Measurements from ENCODE around the gene PPL. TPM values are rescaled to one million over a fixed set of nuclear protein-coding genes. Genes with fewer than 3 reads are reported as not detected.
"Not testable (repeated sequence)": the region's sequence is repeated elsewhere in the genome, so short reads cannot be mapped to it uniquely, and the experiment has no call there.

PPL gene
- total RNA-seq, 4 donors from 2014 or later: 12.8 to 23.1 (median 18.3) TPM

- no peak for TF ChIP-seq POLR2A (IDR thresholded peaks at IDR 0.05)
- TF ChIP-seq, protein P1, sequence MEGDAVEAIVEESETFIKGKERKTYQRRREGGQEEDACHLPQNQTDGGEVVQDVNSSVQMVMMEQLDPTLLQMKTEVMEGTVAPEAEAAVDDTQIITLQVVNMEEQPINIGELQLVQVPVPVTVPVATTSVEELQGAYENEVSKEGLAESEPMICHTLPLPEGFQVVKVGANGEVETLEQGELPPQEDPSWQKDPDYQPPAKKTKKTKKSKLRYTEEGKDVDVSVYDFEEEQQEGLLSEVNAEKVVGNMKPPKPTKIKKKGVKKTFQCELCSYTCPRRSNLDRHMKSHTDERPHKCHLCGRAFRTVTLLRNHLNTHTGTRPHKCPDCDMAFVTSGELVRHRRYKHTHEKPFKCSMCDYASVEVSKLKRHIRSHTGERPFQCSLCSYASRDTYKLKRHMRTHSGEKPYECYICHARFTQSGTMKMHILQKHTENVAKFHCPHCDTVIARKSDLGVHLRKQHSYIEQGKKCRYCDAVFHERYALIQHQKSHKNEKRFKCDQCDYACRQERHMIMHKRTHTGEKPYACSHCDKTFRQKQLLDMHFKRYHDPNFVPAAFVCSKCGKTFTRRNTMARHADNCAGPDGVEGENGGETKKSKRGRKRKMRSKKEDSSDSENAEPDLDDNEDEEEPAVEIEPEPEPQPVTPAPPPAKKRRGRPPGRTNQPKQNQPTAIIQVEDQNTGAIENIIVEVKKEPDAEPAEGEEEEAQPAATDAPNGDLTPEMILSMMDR (IDR thresholded peaks at IDR 0.05 in 4 of 5, conservative IDR thresholded peaks at IDR 0.05 in 1 of 5): no peak
- intact Hi-C loops (cut with DNase I; ENCODE audit: low total_unique reads): no loop called here
- ATAC-seq (no peak), DNase-seq (no peak)
- H3K36me3 ChIP-seq: no peaks in the 10 kb centered on the region
- in situ Hi-C loops (cut with MboI; ENCODE audit: low sequenced_read_pairs in 4 of 4): loop anchor here in 1 of 4 donors (25.0 kb wide), 1 partner anchor 480 kb away; the partner anchor contains the start of gene HMOX2
- no peaks in the 10 kb centered on the region for H3K9me3 ChIP-seq
- H3K27me3 ChIP-seq: no peaks in the 10 kb centered on the region
- H3K4me1 ChIP-seq: peaks cover 32 to 41% of the 10 kb centered on the region in 2 donors
- H3K27ac ChIP-seq: peak overlapping the region in 3 of 4 donors; percentile 3 to 76 (median 60)
- H3K4me3 ChIP-seq: no peak overlapping the region
Measured at GRCh38 chr16:4966736-4967453, 29.9 kb upstream of the PPL start.

GRCh38 chr16:4963527-4963926, 26.6 kb upstream of the PPL start:
- in situ Hi-C loops (cut with MboI; ENCODE audit: low sequenced_read_pairs in 4 of 4): loop anchor here in 1 of 4 donors (25.0 kb wide), 1 partner anchor 476 kb away; the partner anchor contains the start of gene HMOX2
- H3K27ac ChIP-seq; ATAC-seq; H3K9me3 ChIP-seq; H3K36me3 ChIP-seq; H3K4me3 ChIP-seq; intact Hi-C loops (cut with DNase I; ENCODE audit: low total_unique reads); H3K27me3 ChIP-seq; DNase-seq: not testable (repeated sequence)
- H3K4me1 ChIP-seq: peaks cover 7 to 16% of the 10 kb centered on the region in 2 donors

DNA sequence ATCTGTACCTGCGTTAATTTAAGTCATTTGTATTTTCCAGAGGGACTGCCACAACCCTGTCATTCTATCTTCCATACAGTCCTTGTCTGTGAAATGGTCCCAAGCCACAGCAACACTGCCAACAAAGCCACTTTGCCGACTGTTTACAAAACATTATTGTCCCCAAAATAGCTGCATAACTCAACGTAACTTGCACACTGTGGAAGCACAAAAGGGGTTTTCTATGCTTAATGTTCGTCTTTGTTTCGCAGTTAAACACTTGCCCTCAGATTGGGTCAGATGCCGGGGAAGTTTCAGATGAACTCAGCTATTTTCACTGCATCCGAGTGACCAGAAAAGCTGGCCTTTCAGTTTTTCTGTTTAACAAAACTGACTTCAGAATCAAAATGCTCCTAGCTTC, 25.8 kb upstream of the PPL start:
- Histone ChIP-seq H3K36me3 (no peaks in the 10 kb centered on the region), H3K27me3 (no peaks in the 10 kb centered on the region), H3K27ac (no peak overlapping the region), H3K9me3 (no peaks in the 10 kb centered on the region), H3K4me3 (no peak overlapping the region), H3K4me1 (peaks cover 5 to 13% of the 10 kb centered on the region in 2 donors)
- ATAC-seq (no peak), DNase-seq (no peak)
- in situ Hi-C loops (cut with MboI; ENCODE audit: low sequenced_read_pairs in 4 of 4) (loop anchor here in 1 of 4 donors (25.0 kb wide), 1 partner anchor 475 kb away; the partner anchor contains the start of gene HMOX2), intact Hi-C loops (cut with DNase I; ENCODE audit: low total_unique reads) (no loop called here)
- no peak for TF ChIP-seq POLR2A (IDR thresholded peaks at IDR 0.05)
- TF ChIP-seq, protein P1 (IDR thresholded peaks at IDR 0.05 in 4 of 5, conservative IDR thresholded peaks at IDR 0.05 in 1 of 5): no peak

DNA sequence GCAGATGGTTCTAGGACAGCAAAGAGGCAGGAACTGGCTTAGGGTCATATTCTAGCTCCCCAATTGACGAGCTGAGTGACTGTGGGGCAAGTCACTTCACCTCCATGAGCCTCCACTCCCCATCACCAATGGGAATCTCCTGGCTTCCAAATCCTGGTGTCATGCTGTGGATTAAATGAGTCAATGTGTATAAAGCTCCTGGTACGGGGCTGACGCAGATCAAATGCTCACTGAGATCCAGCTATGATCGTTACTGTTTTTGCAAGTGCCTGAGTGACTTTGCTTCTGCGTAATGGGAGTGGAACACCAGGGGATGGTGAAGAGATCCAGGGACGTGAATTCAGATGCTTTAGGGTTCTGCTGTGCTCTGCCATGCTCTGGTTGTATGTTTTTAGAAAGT, 23.6 kb upstream of the PPL start:
- H3K4me3 ChIP-seq: no peak overlapping the region
- DNase-seq (no peak), ATAC-seq (no peak)
- in situ Hi-C loops (cut with MboI; ENCODE audit: low sequenced_read_pairs in 4 of 4): loop anchor here in 1 of 4 donors (25.0 kb wide), 1 partner anchor 473 kb away; the partner anchor contains the start of gene HMOX2
- H3K9me3 ChIP-seq: no peaks in the 10 kb centered on the region
- no peaks in the 10 kb centered on the region for H3K36me3 ChIP-seq
- H3K27ac ChIP-seq: no peak overlapping the region
- TF ChIP-seq, protein P1 (IDR thresholded peaks at IDR 0.05 in 4 of 5, conservative IDR thresholded peaks at IDR 0.05 in 1 of 5): no peak
- no peak for TF ChIP-seq POLR2A (IDR thresholded peaks at IDR 0.05)
- H3K4me1 ChIP-seq: peaks cover 6 to 11% of the 10 kb centered on the region in 2 donors
- intact Hi-C loops (cut with DNase I; ENCODE audit: low total_unique reads): no loop called here
- no peaks in the 10 kb centered on the region for H3K27me3 ChIP-seq

Measured in gastrocnemius medialis (tissue), 4 donors.